RWPE1 (cell line): ENCODE measurements around the gene CHD9.

Experiments used
- CTCF ChIA-PET: fragments of 350-600 bp; sonication (Branson Sonifier 250); formaldehyde crosslinking; extraction: SDS; loops from one replicate; lab custom pipeline; 2021; lab: Yijun Ruan, JAX
- POLR2A ChIA-PET: fragments of 400-600 bp; formaldehyde crosslinking; extraction: SDS; loops from one replicate; lab custom pipeline; 2020; ENCODE audit warnings: antibody characterized with exemption; ENCODE audit not compliant: low non-redundant PET; lab: Yijun Ruan, JAX
- DNase-seq: peaks from one replicate; pipeline ENCODE4 v3.0.0; 2012; ENCODE audit warnings: low spot score
- H3K27ac ChIP-seq: fragments of 450-650 bp; 2 replicates; pipeline ENCODE4 v1.5.1; 2017
- CTCF ChIP-seq: fragments of 450-650 bp; conservative IDR thresholded peaks from 2 replicates; pipeline ENCODE4 v1.5.1; 2017; ENCODE audit warnings: low read depth, mild to moderate bottlenecking

Gene CHD9

GRCh38 chr16:53098526-53099317 lies 43.9 kb downstream of the CHD9 start:
- POLR2A ChIA-PET: interaction anchor here (1.0 kb wide), 2 partner anchors 18 to 44 kb away, joined by 3 to 4 read pairs; partner anchors contain the start of gene CHD9
- peak; percentile 59 for DNase-seq
- CTCF ChIA-PET: interaction anchor here (0.6 to 1.8 kb wide), 7 partner anchors 15 to 121 kb away, joined by 3 to 14 read pairs (median 4); partner anchors contain the start of gene CHD9
- H3K27ac ChIP-seq: peak overlapping the region; percentile 99
- no peak for TF ChIP-seq CTCF

DNA sequence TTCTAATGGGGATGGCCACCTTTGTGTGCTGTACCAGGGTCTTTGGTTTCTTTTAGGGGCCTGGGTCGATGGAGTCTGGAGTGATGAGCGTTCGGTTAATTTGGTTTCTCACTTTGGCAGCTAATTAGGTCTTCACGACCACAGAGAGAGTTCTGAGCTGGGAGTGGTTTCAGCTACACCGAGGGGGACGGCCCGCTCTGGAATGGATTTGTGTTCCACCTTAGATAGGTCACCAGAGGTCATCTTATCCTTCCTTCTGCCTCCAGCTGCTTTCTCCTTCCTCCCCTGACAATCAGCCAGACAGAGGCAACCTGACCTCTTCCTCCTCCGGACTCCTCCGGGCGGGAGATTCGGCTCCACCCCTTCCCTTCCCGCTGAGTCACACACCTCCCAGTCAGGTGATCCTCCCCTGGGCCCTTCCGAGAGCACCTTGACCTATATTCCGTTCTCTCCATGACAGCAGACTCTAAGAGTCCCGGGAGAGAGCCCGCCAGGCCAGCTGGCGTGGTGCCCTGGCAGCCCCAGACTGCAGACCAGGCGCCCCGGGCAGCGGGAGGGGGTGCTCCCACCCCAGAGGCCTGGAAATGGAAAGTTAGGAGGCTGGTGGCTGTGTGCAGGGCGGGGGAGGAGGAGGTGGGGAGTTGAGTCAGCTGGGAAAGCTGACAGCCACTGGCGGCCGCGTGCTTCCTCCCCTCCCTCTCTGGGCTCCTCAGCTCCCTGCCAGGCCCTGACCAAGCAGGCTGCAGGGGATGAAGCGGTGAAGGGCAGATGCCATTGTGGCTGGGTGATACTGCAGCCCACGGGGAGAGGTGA lies 44.7 kb downstream of the CHD9 start:
- CTCF ChIA-PET: interaction anchor here (0.6 to 1.8 kb wide), 5 partner anchors 16 to 122 kb away, joined by 3 to 14 read pairs (median 4); partner anchors contain the start of gene CHD9
- DNase-seq: peak; percentile 93
- POLR2A ChIA-PET: interaction anchor here (0.6 to 1.0 kb wide), 3 partner anchors 19 to 192 kb away, joined by 3 to 4 read pairs (median 3); partner anchors contain the start of gene CHD9
- peak overlapping the region; percentile 99 for H3K27ac ChIP-seq
- TF ChIP-seq CTCF: no peak

DNA sequence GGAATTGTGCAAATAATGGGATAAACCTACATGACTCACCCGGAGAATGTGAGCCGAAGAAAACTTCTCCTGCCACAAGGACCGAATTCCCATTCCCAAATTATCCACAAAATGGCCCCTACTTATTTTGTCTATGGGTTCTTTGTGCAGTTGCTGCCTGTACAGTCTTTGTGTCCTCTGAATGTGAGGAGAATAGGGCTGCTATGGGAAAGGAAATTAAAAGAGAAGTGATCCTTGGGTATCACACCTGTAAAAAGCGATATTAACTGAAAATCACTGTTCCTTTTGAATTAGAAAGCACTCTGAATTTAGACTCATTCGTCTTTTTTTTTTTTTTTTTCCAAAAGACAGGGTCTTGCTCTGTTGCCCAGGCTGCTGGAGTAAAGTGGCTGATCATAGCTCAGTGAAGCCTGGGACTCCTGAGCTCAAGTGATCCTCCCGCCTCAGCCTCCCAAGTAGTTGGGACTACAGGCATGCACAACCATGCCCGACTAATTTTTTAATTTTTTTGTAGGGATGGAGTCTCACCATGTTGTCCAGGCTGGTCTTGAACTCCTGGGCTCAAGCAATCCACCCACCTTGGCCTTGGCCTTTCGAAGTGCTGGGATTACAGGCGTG lies 45.4 kb downstream of the CHD9 start:
- CTCF ChIA-PET: interaction anchor here (1.3 to 1.8 kb wide), 3 partner anchors 46 to 123 kb away, joined by 4 to 15 read pairs (median 14); partner anchors contain the start of gene CHD9
- POLR2A ChIA-PET: interaction anchor here (1.0 kb wide), 1 partner anchor 45 kb away, joined by 3 read pairs; the partner anchor contains the start of gene CHD9
- peak overlapping the region; percentile 99 for H3K27ac ChIP-seq
- DNase-seq: no peak
- TF ChIP-seq CTCF: no peak

GRCh38 chr16:53100889-53101288 lies 46.1 kb downstream of the CHD9 start:
- POLR2A ChIA-PET: no interaction called here
- CTCF ChIA-PET: interaction anchor here (1.3 kb wide), 1 partner anchor 46 kb away, joined by 15 read pairs; the partner anchor contains the start of gene CHD9
- no peak for DNase-seq
- H3K27ac ChIP-seq: peak overlapping the region; percentile 99
- TF ChIP-seq CTCF: no peak

GRCh38 chr16:53103811-53104210 lies 49.0 kb downstream of the CHD9 start:
- no peak for DNase-seq
- ChIA-PET CTCF (interaction anchor here (0.6 kb wide), 1 partner anchor 180 kb away, joined by 4 read pairs; no protein-coding TSS in a partner anchor), POLR2A (interaction anchor here (0.6 kb wide), 1 partner anchor 8 kb away, joined by 3 read pairs; no protein-coding TSS in a partner anchor)
- H3K27ac ChIP-seq: no peak overlapping the region
- no peak for TF ChIP-seq CTCF
